GM12878 (cell line): Measurements from ENCODE around the gene YY1. TPM values are rescaled to one million over a fixed set of nuclear protein-coding genes. Genes with fewer than 3 reads are reported as not detected.

Experiments used
- ATAC-seq: fragments of 200-7000 bp; cut with Tn5 transposase; 3 replicates; pipeline ENCODE4 v1.9.1; 2020; ENCODE audit warnings: mild to moderate bottlenecking, moderate library complexity
- BruUV-seq: library from RNA; stranded (reverse); fragments of 400-500 nt; replicated peaks from 2 replicates; lab custom pipeline; 2021; lab: Mats Ljungman, UMichigan
- CTCF ChIA-PET: fragments of 300-600 bp; sonication (Branson Sonifier 250); formaldehyde crosslinking; extraction: SDS; loops from one replicate; lab custom pipeline; 2021; ENCODE audit warnings: inconsistent platforms; lab: Yijun Ruan, JAX
- POLR2A ChIA-PET: fragments of 350-600 bp; formaldehyde crosslinking; extraction: SDS; loops from one replicate; lab custom pipeline; 2021; ENCODE audit warnings: inconsistent platforms; lab: Charles Lee
- RAD21 ChIA-PET: fragments of 300-600 bp; sonication (Branson Sonifier 250); formaldehyde crosslinking; loops from one replicate; lab custom pipeline; 2023; ENCODE audit warnings: antibody characterized with exemption; ENCODE audit not compliant: unreplicated experiment; lab: Charles Lee
- SMC1A ChIA-PET: fragments of 300-600 bp; sonication (Branson Sonifier 250); formaldehyde crosslinking; loops from one replicate; lab custom pipeline; 2023; ENCODE audit not compliant: unreplicated experiment, uncharacterized antibody; lab: Charles Lee
- DNase-seq: peaks from one replicate; pipeline ENCODE4 v3.0.0-alpha.2; 2011; ENCODE audit warnings: low read depth, low spot score
- FAIRE-seq: peaks from 3 replicates; lab custom pipeline; 2011; peaks lifted over from hg19 to GRCh38; lab: Jason Lieb, UNC
- H2AFZ ChIP-seq: 2 replicates; pipeline ENCODE4 v1.6.0; 2011; ENCODE audit warnings: low read depth, low read length, control low read depth; ENCODE audit not compliant: control insufficient read depth
- H3K27ac ChIP-seq: 2 replicates; pipeline ENCODE4 v1.5.1; 2011; ENCODE audit warnings: control low read depth; ENCODE audit not compliant: control insufficient read depth, insufficient read depth
- H3K27me3 ChIP-seq, 2 experiments: replicated peaks in 1 of 2; 2 replicates each; pipeline versions ENCODE4 v1.6.0 to v1.6.1; 2011; ENCODE audit warnings: low read length in 1 of 2; ENCODE audit not compliant: control insufficient read depth in 2 of 2, insufficient read depth in 2 of 2
- H3K36me3 ChIP-seq, 2 experiments: 2 replicates each; pipeline ENCODE4 v1.5.1; 2011; ENCODE audit warnings: low read length in 1 of 2; ENCODE audit not compliant: control insufficient read depth in 2 of 2, insufficient read depth in 2 of 2
- H3K4me1 ChIP-seq: 2 replicates; pipeline ENCODE4 v1.6.1; 2011; ENCODE audit warnings: mild to moderate bottlenecking, low read length, moderate library complexity, mixed read lengths; ENCODE audit not compliant: control insufficient read depth, insufficient read depth
- H3K4me2 ChIP-seq: 2 replicates; pipeline ENCODE4 v1.6.0; 2011; ENCODE audit warnings: control low read depth; ENCODE audit not compliant: control insufficient read depth, insufficient read depth
- H3K4me3 ChIP-seq: fragments of 200-600 bp; sonication (generic); 2 replicates; pipeline ENCODE4 v1.5.1; 2016
- H3K79me2 ChIP-seq: 2 replicates; pipeline ENCODE4 v1.6.0; 2011; ENCODE audit warnings: low read length; ENCODE audit not compliant: control insufficient read depth, insufficient read depth
- H3K9ac ChIP-seq: 2 replicates; pipeline ENCODE4 v1.8.0; 2011; ENCODE audit warnings: low read length, control low read depth, mixed read lengths; ENCODE audit not compliant: control insufficient read depth, insufficient read depth
- H3K9me3 ChIP-seq: replicated peaks from 3 replicates; pipeline ENCODE4 v1.5.1; 2011; ENCODE audit warnings: mild to moderate bottlenecking, low read length; ENCODE audit not compliant: control insufficient read depth, insufficient read depth
- H4K20me1 ChIP-seq: 2 replicates; pipeline ENCODE4 v1.6.0; 2011; ENCODE audit not compliant: control insufficient read depth, insufficient read depth
- CBFB ChIP-seq: IDR thresholded peaks from 2 replicates; pipeline ENCODE4 v1.6.1; 2016; ENCODE audit warnings: antibody characterized with exemption, low read depth
- CHD4 ChIP-seq: fragments of 200-600 bp; sonication (generic); IDR thresholded peaks from 2 replicates; pipeline ENCODE4 v1.6.1; 2016; ENCODE audit warnings: mild to moderate bottlenecking
- CUX1 ChIP-seq: IDR thresholded peaks from 2 replicates; pipeline ENCODE4 v1.6.1; 2012; ENCODE audit warnings: improper control_type of control experiment, low read depth, low read length; ENCODE audit not compliant: insufficient replicate concordance
- EGR1 ChIP-seq, 2 experiments: IDR thresholded peaks; 1 replicate in 1 of 2; 2 replicates in 1 of 2; pipeline ENCODE4 v1.6.1; 2011 to 2012; ENCODE audit warnings: low read depth in 2 of 2, low read length in 2 of 2, borderline replicate concordance in 1 of 2, mild to moderate bottlenecking in 1 of 2, moderate library complexity in 1 of 2
- ETV6 ChIP-seq, 2 experiments: fragments of 450-650 bp in 1 of 2; IDR thresholded peaks in 1 of 2; conservative IDR thresholded peaks in 1 of 2; 2 replicates each; pipeline ENCODE4 v1.6.1; 2014; ENCODE audit warnings: antibody characterized with exemption in 1 of 2, borderline replicate concordance in 1 of 2, low read depth in 1 of 2, mild to moderate bottlenecking in 1 of 2, moderate library complexity in 1 of 2
- HDAC6 ChIP-seq: fragments of 200-600 bp; sonication (generic); IDR thresholded peaks from one replicate; pipeline ENCODE4 v1.8.0; 2017; ENCODE audit warnings: antibody characterized with exemption; ENCODE audit not compliant: unreplicated experiment
- NFYA ChIP-seq: IDR thresholded peaks from 2 replicates; pipeline ENCODE4 v1.6.1; 2011; ENCODE audit warnings: low read depth, mild to moderate bottlenecking, low read length, improper control_type of control experiment, borderline replicate concordance
- PBX3 ChIP-seq: IDR thresholded peaks from 2 replicates; pipeline ENCODE4 v1.6.1; 2011; ENCODE audit warnings: mild to moderate bottlenecking, low read depth, low read length, moderate library complexity; ENCODE audit not compliant: insufficient replicate concordance
- SIN3A ChIP-seq: IDR thresholded peaks from 2 replicates; pipeline ENCODE4 v1.6.1; 2012; ENCODE audit warnings: low read depth, low read length, improper control_type of control experiment
- SMC3 ChIP-seq: IDR thresholded peaks from 2 replicates; pipeline ENCODE4 v1.6.1; 2011; ENCODE audit warnings: low read length, improper control_type of control experiment, borderline replicate concordance
- WGBS: methylation state at CpG from one replicate; pipeline ENCODE4 v1.1.6; 2016; ENCODE audit warnings: low lambda C conversion rate; ENCODE audit not compliant: insufficient replicate concordance, insufficient coverage; ENCODE audit errors: missing lambda C conversion rate; 5-methylcytosine and 5-hydroxymethylcytosine counted together
- in situ Hi-C: fragments of 300-500 bp; cut with MboI; formaldehyde crosslinking; loops from 9 replicates; pipeline ENCODE4 v1.14.3; 2018; ENCODE audit warnings: mixed read lengths
- intact Hi-C: fragments of 100-400 bp; cut with micrococcal nuclease; formaldehyde crosslinking; loops from one replicate; pipeline ENCODE4 v1.14.2; 2022; ENCODE audit not compliant: unreplicated experiment
- polyA plus RNA-seq, 11 experiments: library from polyadenylated mRNA; depleted of rRNA in 4 of 11; unstranded in 6 of 11; stranded (reverse) in 5 of 11; fragments of >200 nt; fragmentation: Nextera tagmentation in 4 of 11; fragmentation: Illumina TruSeq in 1 of 11; extraction: Ambion mirVana in 4 of 11; extraction: Trizol in 1 of 11; gene quantifications; 1 replicate in 1 of 11; 2 replicates in 10 of 11; pipeline versions ENCODE4 v1.2.1 to v1.2.3, GENCODE V29; 2011 to 2016; ENCODE audit warnings: inconsistent platforms in 2 of 11, missing spikeins in 2 of 11, low read depth in 1 of 11
- total RNA-seq, 4 experiments: library from RNA; depleted of rRNA in 3 of 4; stranded (reverse); fragments of >200 nt in 3 of 4; fragmentation: Illumina TruSeq in 1 of 4; extraction: Trizol in 1 of 4; gene quantifications; 2 replicates each; pipeline versions ENCODE4 v1.2.1 to v1.2.3, GENCODE V29; 2013 to 2021

Gene YY1
- total and polyA plus RNA-seq, 10 of the 15 experiments (the other 5 are each of a cell fraction or from before 2014, with no cell fraction given), result 23.7 to 74.0 (median 39.9) TPM

- Histone ChIP-seq H3K4me3 (no peak overlapping the region), H3K79me2 (peaks cover 6% of the 10 kb centered on the region), H3K27me3 (no peaks in the 10 kb centered on the region), H3K9ac (no peak overlapping the region), H3K9me3 (no peaks in the 10 kb centered on the region; the same call in 2 of the 3 replicates), H3K36me3 (no peaks in the 10 kb centered on the region), H2AFZ (no peak overlapping the region), H3K27ac (no peak overlapping the region), H3K4me2 (no peak overlapping the region), H3K4me1 (peaks cover 9% of the 10 kb centered on the region; the same call in 1 of the 2 replicates), H4K20me1 (no peaks in the 10 kb centered on the region)
- intact Hi-C loops (no loop called here), in situ Hi-C loops (no loop called here)
- ChIA-PET CTCF (interaction anchor here (1.8 to 7.3 kb wide), 2 partner anchors 11 to 18 kb away, joined by 5 to 29 read pairs; no protein-coding TSS in a partner anchor), RAD21 (no interaction called here), SMC1A (interaction anchor here (0.8 kb wide), 1 partner anchor 331 kb away, joined by 3 read pairs; no protein-coding TSS in a partner anchor), POLR2A (no interaction called here)
- DNase-seq, result no peak
- no peak for FAIRE-seq
- TF ChIP-seq NFYA, result no peak
- TF ChIP-seq SIN3A, result no peak
- no peak for TF ChIP-seq PBX3
- TF ChIP-seq CHD4, result no peak
- no peak for TF ChIP-seq CBFB
- TF ChIP-seq EGR1 (IDR thresholded peaks at IDR 0.05; ENCODE audit: borderline replicate concordance in 1 of 2, low read depth in 2 of 2, low read length in 2 of 2), result no peak
- no peak for TF ChIP-seq HDAC6
- TF ChIP-seq ETV6 (conservative IDR thresholded peaks at IDR 0.05 in 1 of 2, IDR thresholded peaks at IDR 0.05 in 1 of 2; ENCODE audit: borderline replicate concordance in 1 of 2, low read depth in 1 of 2), result no peak
- TF ChIP-seq SMC3, result no peak
- no peak for TF ChIP-seq CUX1
- ATAC-seq, result no peak
- 90% methylated on average over 9 of the region's 9 CpGs for WGBS
- BruUV-seq, result no TSS peak
These were observed 27.6 kb upstream of the YY1 start for GRCh38 chr14:100211366-100211765.
